IPS-NIHi11 (cell line): ENCODE data around the gene CACNA1H.
A peak's percentile ranks its signal among the peaks of the same experiment; 100 is the strongest.
"Not testable (repeated sequence)": the region's sequence is repeated elsewhere in the genome, so short reads cannot be mapped to it uniquely, and the experiment has no call there.

Experiments used
- DNase-seq: peaks from one replicate; pipeline ENCODE4 v3.0.0; 2012; ENCODE audit warnings: mixed read lengths, low spot score

The CACNA1H gene

GRCh38 chr16:1255276-1256122 is 102.6 kb downstream of the CACNA1H start, which contains the start of gene TPSD1:
Gene TPSD1 (plus strand): TSS chr16:1256069. CDS start chr16:1256281, 212 bp downstream.
- not testable (repeated sequence) for DNase-seq

GRCh38 chr16:1256296-1256873 is 103.5 kb downstream of the CACNA1H start:
- DNase-seq: not testable (repeated sequence)

DNA sequence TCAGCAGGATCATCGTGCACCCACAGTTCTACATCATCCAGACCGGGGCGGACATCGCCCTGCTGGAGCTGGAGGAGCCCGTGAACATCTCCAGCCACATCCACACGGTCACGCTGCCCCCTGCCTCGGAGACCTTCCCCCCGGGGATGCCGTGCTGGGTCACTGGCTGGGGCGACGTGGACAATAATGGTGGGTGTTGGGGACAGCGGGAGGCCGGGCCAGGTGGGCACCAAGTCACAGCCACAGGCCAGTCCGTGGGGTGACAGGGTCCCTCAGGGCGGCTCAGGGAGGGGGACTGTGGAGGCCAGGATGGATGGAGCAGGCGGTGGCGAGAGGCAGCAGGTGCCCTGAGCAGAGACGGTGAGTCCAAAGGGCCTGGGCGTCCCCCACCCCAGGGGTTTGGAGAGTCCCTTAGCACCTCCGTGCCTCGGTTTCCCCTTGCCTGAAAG is 104.0 kb downstream of the CACNA1H start:
- no peak for DNase-seq

DNA sequence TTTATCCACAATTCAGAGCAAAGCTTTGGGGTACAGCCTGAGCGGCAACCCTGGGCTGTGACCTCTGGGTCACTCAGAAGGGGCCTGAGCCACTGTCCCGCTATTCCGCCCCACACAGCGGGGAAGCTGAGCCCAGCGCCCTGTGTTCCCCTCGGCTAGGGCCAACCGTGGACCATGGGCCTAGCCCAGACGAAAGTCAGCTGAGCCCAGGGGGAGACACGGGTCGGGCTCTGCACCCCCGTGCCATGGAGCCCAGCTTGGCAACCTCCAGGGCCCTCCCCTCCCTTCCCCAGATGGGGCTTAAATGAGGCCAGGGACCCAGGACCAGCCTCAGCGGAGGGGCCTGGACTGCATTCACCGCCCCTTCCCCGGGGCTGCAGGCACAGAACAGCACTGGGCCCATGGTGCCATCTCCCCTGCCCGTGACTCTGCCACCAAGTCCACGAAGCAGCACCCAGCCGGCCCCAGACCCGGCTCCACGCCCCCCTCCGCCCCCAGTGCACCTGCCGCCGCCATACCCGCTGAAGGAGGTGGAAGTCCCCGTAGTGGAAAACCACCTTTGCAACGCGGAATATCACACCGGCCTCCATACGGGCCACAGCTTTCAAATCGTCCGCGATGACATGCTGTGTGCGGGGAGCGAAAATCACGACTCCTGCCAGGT is 104.8 kb downstream of the CACNA1H start:
- no peak for DNase-seq

GRCh38 chr16:1258225-1258600 is 105.3 kb downstream of the CACNA1H start:
- no peak for DNase-seq

- peak; percentile 35 for DNase-seq
Measured at GRCh38 chr16:1258906-1259759, 106.2 kb downstream of the CACNA1H start.

DNA sequence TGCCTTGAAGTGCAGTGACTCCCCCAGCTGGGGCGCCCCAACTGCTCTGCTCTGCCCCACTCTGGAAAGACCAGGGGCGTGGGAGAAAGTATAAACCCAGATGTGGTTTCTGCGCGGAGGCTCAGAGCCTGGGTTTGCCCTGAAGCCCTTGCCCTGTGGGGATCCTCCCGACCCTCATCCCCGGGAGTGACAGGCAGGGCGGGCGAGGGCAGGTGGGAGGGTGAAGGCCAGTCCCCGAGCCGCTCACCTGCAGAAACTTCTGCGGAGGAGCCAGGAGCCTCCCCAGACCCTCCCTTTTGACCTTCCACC is 106.8 kb downstream of the CACNA1H start:
- no peak for DNase-seq

DNA sequence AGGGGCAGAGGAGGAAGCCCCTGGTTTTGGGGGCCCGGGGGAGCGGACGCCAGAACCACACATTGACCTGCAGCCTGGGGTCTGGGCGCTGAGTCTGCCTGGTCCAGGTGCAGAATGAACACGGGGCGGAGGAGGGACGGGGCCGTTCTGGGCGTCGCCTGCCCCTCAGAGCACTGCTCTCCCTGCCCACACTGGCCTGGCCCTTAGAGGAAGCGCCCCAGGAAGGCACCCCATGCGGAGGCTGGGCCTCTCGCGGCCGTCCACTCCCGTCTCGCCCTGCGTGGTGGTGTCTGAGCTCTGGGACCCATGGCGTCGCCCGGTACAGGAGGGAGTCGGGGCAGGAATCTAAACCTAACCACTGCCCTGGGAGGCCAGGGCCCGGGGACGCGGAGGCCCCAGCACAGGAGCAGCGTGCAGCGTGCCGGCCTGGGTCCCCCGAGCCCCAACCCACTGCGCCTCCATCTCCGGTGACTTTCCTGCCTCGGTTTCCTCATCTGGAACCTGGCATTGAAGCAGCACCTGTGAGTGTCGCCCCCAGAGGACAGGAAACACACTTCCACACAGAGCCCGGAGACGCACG is 107.3 kb downstream of the CACNA1H start:
- DNase-seq: no peak

DNA sequence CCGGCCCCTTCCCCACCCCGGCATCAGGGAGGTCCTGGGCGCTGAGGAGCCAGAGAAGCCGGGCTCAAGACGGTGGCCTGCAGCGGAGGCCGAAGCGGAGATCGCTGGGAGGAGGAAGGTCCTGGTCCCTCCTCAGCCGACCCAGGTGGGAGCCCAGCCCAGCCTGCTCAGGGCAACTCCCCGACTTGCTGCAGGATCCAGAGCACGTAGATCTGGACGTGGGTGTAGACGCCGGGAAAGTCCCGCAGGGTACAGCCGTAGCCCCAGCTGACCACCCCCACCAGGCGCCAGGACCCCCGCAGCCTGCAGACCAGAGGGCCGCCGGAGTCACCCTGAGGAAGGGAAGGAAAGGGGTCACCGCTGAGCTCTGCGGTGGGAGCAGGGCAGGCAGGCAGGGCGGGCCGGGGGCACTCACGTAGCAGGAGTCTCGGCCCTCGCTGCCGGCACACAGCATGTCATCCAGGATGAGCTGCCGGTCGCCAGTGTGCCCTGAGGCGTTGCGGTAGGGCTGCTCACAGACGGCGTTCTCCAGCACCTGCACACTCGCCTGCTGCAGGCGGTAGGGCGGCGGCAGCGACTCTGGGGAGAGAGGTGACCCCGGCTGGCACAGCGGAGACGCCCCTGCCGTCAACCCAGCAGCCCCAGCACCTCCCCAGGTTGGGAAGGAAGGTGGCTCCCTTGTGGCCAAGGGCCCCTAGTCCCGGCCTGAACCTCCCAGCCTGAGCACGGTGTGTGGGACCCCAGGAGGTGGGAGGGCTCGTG is 108.4 kb downstream of the CACNA1H start:
- DNase-seq: no peak

DNA sequence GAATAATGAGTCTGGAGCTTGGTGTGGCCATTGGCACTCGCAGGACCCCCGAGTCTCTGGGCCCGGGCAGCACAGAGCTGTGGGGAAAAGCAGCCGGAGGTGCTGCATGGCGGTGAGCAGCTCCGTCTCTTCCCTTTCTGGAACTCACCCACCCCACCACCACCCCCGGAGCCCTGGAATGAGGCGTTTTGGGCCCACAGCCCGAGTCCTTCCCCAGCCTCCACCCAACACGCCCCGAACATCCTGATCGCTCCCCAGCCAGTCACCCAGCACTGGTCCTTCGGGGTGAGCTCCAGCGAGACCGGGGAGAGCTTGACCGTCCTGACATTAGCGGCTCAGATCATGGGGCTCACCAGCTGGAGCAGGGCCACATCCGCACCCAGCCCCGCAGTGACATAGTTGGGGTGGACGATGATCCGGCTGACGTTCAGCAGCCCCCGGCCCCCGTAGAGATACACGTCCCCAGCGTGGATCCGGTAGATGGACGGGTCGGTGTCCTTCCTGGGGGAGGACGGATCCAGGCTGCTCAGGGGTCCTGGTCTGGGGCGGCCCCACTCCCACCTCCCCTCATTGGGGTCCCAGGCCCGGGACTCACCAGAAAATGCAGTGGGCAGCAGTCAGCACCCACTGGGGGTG is 109.4 kb downstream of the CACNA1H start:
- no peak for DNase-seq

DNA sequence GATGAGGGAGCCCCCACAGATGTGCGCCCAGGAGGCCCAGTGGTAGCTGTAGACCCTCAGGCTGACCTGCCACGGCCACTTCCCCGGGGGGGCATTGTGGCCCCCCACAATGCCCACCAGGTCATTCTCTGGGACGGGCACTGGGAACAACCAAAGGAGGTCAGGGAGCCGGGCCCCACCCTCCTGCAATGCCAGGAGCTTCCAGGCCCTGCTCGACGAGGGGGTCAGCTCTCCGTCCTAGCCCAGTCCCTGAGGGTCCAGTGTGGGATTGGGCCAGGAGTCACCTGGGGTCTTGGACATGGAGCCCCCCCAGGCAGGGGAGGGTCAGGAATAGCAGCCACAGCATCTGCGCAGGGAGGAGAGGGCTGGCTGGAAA is 109.9 kb downstream of the CACNA1H start:
- DNase-seq: no peak

DNA sequence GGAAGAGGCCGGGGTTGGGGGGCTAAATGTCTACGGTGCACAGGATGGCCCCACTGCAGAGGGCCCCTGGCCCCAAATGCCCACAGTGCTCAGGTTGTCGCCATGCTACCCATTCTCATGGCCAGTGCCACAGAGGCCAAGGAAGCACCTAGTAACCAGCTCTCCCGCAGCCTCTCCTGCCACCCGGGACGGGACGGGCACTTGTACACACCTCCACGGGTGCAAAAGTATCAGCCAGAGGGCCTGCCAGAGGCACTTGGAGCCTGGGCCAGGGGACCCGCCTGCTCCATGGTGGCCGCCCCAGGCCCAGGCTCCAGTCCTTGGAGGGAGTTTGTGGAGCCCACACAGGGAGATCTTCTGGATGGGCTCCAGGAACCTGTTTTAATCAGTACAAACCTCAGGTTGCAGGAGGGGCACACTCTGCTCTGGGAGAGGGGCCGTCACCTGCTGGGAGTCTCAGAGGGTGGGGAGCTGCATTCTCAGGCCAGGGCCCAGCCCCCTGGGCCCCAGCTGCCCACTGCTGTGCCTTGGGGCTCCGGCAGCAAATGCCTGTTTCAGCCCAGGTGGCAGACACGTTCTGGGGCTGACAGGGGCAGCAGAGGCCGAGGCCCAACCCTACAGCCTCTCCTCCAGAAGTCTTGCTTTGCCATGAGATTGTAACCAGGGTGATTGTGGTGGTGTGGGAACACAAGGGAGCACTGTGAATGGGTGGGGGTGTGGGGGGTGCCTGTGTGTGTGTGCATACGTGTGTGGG is 110.9 kb downstream of the CACNA1H start:
- DNase-seq: no peak

DNA sequence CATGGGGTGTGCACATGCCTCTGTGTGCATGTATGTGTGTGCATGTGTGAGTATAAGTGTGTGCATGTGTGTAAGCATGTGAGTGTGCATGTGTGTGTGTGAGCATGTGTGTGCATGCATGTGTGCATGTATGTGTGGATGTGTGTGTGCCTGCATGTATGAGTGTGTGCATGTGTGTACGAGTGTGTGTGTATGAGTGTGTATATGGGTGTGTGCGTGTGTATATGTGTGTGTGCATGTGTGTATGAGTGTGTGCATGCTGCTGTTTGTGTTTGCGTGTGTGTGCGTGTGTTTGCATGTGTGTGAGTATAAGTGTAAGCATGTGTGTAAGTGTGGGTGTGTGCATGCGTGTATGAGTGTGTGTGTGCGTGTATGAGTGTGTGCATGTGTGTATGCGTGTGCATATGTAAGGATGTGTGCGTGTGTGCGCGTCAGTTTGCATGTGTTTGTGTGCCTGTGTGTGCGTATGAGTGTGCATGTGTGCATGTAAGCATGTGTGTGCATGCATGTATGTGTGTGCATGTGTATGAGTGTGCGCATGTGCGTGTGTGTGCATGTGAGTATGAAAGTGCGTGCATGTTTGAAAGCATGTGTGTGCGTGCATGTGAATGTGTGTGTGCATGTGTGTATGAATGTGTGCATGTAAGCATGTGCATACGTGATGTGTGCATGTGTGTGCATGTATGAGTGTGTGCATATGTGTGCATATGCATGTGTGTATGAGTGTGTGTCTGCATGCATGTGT is 111.6 kb downstream of the CACNA1H start:
- DNase-seq: no peak

DNA sequence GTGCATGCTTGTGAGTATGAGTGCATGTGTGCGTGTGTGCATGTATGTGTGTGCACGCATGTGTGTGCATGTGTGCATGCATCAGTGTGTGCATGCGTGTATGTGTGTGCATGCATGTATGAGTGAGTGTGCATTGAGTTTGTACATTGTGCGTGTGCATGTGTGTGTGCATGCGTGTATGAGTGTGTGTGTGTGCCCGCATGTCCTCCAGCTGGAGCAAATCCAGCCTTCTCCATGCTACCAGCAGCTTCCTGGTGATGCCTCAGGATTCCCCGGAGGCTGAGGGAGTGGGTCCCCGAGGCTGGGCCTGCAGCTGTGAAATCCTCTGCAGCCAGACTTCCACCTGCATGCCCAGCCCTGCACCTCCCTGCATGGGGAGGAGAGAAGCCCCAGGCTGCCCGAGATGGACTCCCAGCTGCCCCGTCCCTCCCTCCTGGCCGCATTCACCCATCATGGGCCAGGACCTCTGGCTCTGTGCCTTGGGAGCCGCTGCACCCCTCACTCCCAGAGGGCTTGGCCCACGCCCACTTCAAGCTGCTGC is 112.3 kb downstream of the CACNA1H start:
- no peak for DNase-seq

GRCh38 chr16:1265826-1266225 is 112.9 kb downstream of the CACNA1H start:
- DNase-seq: no peak

- not testable (repeated sequence) for DNase-seq
Measured at GRCh38 chr16:1269418-1269817, 116.5 kb downstream of the CACNA1H start.

GRCh38 chr16:1271380-1271723 is 118.4 kb downstream of the CACNA1H start:
- DNase-seq: no peak
